Ramos (cell line): ENCODE measurements around the gene BACH2.
"Not testable (repeated sequence)": the region's sequence is repeated elsewhere in the genome, so short reads cannot be mapped to it uniquely, and the experiment has no call there.

Experiments used
- in situ Hi-C: fragments of 300-500 bp; cut with MboI; formaldehyde crosslinking; loops from one replicate; pipeline ENCODE4 v1.14.3; 2022; ENCODE audit warnings: low sequenced_read_pairs; ENCODE audit not compliant: unreplicated experiment

Gene BACH2

GRCh38 chr6:90168693-90169131 is 127.9 kb downstream of the BACH2 start:
- in situ Hi-C loops, result no loop called here

- in situ Hi-C loops, result no loop called here
Measured at GRCh38 chr6:90167514-90168379, 128.9 kb downstream of the BACH2 start.

DNA sequence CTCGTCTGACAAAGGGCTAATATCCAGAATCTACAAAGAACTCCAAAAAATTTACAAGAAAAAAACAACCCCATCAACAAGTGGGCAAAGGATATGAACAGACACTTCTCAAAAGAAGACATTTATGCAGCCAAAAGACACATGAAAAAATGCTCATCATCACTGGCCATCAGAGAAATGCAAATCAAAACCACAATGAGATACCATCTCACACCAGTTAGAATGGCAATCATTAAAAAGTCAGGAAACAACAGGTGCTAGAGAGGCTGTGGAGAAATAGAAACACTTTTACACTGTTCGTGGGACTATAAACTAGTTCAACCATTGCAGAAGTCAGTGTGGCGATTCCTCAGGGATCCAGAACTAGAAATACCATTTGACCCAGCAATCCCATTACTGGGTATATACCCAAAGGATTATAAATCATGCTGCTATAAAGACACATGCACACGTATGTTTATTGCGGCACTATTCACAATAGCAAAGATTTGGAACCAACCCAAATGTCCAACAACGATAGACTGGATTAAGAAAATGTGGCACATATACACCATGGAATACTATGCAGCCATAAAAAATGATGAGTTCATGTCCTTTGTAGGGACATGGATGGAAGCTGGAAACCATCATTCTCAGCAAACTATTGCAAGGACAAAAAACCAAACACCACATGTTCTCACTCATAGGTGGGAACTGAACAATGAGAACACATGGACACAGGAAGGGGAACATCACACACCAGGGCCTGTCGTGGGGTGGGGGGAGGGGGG is 130.3 kb downstream of the BACH2 start:
- in situ Hi-C loops, result not testable (repeated sequence)

GRCh38 chr6:90162648-90163387 is 133.8 kb downstream of the BACH2 start:
- in situ Hi-C loops, result no loop called here

- in situ Hi-C loops, result no loop called here
Measured at GRCh38 chr6:90160013-90160412, 136.6 kb downstream of the BACH2 start.

DNA sequence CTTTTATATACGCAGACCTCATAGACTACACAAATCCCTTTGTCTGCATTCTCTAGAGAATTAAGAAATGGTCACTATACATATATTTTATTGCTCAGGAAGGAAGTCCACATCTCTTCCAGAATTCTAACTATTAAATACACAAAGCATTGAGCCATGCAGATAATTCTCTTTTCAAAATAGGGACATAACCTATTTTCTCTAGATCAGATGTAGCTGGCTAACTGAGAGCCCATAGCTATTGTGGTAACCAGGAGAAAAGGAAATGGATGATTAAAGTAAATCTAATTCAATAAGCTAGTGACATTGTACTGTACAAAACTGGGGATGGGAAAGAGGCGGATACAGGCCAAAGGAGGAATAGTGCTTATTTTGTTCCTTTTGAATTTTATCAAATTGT is 137.2 kb downstream of the BACH2 start:
- in situ Hi-C loops, result no loop called here

- in situ Hi-C loops, result no loop called here
Measured at GRCh38 chr6:90158936-90159335, 137.7 kb downstream of the BACH2 start.

DNA sequence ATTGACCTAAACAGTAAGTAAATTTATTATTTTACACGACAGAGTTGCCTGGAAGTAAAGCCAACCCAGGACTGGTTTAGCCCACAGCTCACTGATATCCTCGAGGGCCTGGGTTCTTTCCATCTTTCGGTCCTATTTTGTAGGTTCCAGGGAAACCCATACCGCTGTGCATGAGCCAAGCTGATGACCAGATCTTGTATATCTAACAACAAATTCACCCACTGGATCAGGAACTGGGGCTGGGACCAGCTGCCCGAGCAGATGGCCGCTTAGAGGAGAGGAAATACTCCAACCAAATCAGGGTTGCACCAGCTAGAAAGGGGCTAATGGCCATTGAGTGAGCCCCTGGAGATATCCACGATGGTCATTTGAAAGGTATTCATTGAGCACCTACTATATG is 139.2 kb downstream of the BACH2 start:
- in situ Hi-C loops, result no loop called here

DNA sequence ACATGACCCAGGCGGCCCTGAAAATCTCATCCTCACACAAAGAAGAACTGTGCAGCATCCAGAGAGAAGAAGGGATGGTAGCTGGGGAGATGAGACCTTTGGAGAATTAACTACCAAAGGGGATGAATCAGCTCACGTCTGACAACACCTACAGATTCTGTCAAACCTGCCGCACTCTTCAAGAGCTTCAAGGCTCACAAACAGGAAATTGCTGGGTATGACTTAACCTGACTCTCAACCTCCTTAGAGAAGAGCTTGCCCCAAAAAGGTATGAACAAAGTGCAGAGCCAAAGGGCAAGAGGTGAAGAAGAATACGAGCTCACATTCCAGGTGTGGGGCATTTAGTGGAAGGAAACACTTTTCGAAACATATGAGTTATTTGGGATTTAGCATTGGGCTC is 139.8 kb downstream of the BACH2 start:
- in situ Hi-C loops, result no loop called here

GRCh38 chr6:90154755-90155470 is 141.7 kb downstream of the BACH2 start:
- in situ Hi-C loops, result no loop called here

DNA sequence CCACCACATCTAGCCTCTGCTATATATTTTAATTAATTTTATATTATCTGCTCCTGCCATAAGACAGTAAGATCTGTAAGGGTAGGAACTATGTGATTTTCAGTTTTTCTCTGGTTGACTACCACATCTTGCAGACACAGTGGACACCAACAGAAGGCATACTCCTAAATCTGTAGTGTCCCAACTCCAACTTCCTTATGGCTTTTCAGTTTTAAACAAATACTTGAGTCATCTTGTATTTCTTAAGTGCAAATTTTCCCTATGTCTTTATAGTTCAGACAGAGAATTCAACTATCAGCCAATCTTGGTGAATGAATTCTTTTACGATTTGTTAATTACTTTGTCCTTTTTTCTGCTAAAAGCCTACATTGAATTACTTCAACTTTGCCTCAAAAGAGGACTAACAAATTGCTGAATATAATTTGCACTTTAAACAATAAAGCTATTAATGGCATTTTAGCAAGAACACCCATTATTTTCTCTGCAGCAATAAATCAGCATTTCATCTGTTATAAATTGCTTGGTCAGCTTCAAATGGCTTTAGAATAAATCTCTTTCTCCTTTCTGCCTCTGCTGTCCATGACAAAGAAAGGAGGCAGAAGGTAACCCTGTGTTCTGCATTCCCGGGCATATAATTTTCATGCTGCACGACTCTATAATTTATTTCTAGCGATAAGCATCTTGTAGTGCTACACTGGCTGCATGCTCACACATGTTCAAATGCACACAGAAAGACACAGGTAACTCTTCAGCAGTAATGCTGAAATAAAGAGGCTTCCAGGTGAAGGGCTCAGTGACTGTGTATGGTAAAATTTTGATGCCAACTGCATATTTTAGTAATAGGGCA is 144.8 kb downstream of the BACH2 start:
- in situ Hi-C loops, result no loop called here

- in situ Hi-C loops, result no loop called here
Measured at GRCh38 chr6:90149280-90149679, 147.4 kb downstream of the BACH2 start.

GRCh38 chr6:90148867-90149266 is 147.8 kb downstream of the BACH2 start:
- in situ Hi-C loops, result no loop called here

DNA sequence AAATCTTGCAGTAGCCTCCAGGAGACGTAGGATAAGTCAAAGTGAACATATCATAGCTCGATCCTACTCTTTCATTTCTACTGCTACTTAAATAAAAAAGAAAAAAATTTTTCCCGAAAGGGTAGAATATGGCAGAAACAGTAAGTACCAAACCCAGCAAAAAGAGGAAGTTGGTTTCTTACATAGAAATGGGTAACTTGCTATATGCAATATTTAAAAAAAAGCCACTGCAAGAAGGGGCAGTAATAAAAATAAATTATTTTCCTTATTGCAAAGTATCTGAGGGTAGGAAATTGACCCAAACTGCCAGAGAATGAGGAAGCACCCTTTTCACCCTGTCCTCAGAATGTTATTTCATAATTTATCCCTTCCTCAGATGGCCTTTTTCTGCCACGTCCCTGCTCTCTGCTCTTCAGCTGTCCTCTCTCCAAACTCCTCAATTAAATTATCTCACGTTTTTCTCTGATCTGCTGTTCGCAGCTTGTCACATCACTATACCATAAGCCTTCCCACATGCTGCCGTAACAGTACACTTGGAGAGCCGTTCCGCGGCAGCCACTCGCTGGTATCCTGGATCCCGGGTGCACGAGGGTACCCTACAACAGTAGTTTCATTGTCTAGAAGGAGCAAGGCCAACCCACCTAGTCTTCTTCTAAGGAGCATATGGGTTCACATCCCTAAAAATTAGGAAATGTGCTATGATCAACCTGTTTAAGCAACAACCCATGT is 149.6 kb downstream of the BACH2 start:
- in situ Hi-C loops, result no loop called here

DNA sequence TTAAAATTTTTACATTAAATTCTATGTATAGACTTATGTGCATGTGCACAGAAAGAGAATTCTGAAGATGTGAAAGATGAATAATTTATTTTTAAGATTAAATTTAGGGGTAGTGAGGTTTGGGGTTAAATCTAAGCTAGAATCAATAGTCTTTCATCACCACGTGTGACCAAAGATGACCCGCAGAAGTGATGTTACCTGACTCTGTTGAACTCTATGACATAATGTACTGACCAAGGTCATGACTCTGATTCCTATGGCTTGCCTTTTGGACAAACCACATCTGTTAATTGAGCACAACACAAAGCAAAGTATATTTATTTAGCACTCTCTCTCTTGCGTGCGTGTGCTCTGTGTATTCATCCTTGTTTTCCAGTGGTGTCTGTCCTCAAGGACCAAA is 150.6 kb downstream of the BACH2 start:
- in situ Hi-C loops, result no loop called here

DNA sequence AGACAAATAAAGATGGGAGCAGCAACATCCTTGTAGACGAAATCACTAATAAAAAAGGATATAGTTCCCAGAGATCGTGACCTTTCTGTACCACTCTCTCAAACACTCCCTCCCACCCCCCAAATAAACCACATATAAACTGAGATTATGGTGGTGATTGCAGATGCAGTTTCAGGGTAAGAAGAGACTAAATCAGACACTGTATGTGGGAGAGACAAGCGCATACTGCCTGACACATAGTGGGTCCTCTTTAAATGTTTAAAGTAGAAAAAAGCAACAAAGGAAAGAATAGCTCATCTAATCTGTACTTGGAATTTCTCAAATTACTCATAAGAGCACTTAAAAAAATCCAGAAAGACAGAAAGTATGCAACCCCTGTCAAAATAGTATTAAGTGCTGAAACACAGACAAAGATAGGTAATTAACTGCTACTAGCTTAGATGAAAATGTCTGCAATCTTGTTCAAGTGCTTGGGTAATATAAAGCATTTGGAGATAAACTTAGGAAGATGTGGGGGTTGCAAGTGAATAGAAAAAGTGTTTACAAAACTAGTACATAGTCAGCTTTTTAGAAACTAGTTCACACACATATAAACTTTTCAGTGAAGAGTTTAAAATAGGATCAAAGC is 151.6 kb downstream of the BACH2 start:
- in situ Hi-C loops, result no loop called here

DNA sequence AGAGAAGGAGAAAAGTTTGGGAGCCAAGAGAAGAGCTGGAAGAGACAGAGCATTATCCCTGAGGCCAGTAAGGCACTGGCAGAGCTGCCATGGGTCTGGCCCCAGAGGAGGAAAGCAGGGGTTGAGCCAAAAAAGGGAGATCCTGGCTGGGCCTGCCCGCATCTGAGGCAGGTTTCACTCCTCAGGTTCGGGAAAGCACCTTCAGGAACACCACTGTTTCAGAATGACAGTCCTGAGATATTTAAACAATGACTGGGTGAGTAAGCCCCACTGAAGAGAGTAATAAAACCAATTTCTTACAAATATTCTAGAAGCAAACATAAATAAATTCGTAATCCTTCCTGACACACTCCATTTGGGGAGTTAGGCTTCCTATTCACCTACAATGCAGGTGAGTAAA is 152.2 kb downstream of the BACH2 start:
- in situ Hi-C loops, result no loop called here

DNA sequence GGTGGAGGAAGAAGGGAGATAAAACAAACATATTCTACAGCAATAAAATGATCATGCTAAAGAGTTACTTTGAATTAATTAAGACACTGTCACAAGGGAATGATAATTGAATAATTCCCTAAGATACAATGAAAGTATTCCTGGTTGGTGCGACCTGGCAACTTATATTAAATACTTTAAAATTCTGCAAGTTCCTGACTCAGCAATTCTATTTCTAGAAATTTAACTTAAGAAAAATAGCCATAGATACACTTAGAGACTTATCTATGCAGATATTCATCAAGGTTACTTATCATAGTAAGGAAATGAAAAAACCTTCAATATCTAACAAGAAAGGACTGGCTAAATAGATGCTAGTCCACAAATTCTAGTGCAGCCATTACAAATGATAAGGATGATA is 156.0 kb downstream of the BACH2 start:
- in situ Hi-C loops, result no loop called here
